ENCODE measurements around the gene STRN. TPM values are rescaled to one million over a fixed set of nuclear protein-coding genes. Genes with fewer than 3 reads are reported as not detected.

Gene STRN
- total RNA-seq, 1 experiment from 2014 or later, result 37.6 TPM

DNA sequence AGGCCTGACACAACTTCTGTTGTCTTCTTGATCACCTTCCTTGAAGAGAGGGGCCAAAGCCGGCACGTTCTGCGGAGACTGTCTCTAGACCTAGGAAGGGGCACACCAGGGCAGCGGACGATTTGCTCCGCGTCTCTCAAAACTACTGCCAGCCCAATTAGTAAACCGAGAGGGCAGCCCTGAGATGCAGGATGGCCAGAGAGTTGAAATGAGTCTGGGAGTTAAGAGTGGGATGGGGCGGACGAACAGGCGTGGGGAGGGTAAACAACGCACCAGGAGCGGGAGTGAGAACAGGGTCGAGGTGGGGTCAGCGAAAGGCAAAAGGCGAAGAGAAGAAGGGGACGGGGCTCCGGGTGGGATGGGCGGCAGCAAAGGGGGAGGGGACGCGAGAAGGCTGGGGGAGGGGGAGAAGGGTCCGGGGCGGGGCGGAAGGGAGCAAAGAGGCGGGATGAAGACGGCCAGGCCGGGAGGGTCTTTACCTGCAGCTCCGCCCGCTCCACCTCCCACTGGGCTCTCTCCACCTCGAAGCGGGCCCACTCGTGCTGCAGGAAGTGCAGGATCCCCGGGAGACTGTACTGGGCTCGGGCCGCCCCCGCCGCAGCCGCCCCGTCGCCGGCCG, 476 bp downstream of the STRN start:
- H2AFZ ChIP-seq, result peak overlapping the region; percentile 87
- TF ChIP-seq, protein P1, sequence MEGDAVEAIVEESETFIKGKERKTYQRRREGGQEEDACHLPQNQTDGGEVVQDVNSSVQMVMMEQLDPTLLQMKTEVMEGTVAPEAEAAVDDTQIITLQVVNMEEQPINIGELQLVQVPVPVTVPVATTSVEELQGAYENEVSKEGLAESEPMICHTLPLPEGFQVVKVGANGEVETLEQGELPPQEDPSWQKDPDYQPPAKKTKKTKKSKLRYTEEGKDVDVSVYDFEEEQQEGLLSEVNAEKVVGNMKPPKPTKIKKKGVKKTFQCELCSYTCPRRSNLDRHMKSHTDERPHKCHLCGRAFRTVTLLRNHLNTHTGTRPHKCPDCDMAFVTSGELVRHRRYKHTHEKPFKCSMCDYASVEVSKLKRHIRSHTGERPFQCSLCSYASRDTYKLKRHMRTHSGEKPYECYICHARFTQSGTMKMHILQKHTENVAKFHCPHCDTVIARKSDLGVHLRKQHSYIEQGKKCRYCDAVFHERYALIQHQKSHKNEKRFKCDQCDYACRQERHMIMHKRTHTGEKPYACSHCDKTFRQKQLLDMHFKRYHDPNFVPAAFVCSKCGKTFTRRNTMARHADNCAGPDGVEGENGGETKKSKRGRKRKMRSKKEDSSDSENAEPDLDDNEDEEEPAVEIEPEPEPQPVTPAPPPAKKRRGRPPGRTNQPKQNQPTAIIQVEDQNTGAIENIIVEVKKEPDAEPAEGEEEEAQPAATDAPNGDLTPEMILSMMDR (conservative IDR thresholded peaks at IDR 0.05), result no peak
- no peak for TF ChIP-seq EZH2 (IDR thresholded peaks at IDR 0.05; ENCODE audit: low read depth)
- CTCF ChIA-PET, result no interaction called here
- H3K4me3 ChIP-seq, result peak overlapping the region; percentile 83
- H3K27ac ChIP-seq, result peak overlapping the region; percentile 4; the same call in 1 of the 2 replicates
- intact Hi-C loops (cut with micrococcal nuclease; ENCODE audit: unreplicated experiment), result loop anchor here (5.0 kb wide), 1 partner anchor 74 kb away; no protein-coding TSS in a partner anchor
- no peaks in the 10 kb centered on the region for H3K27me3 ChIP-seq (ENCODE audit: insufficient read depth, low read depth)
- no peaks in the 10 kb centered on the region for H3K36me3 ChIP-seq (ENCODE audit: low read depth)
- peaks cover 11% of the 10 kb centered on the region for H3F3A ChIP-seq (ENCODE audit: insufficient read depth, low read depth)
- no peaks in the 10 kb centered on the region for H4K20me1 ChIP-seq (ENCODE audit: insufficient read depth)
- no TSS peak for BruUV-seq (replicated peaks)
- POLR2A ChIA-PET (ENCODE audit: unreplicated experiment), result no interaction called here
- no peak for DNase-seq
- H3K4me1 ChIP-seq (replicated peaks; ENCODE audit: insufficient read depth), result peaks cover 43% of the 10 kb centered on the region
- H3K9me2 ChIP-seq (ENCODE audit: insufficient read depth), result no peaks in the 10 kb centered on the region
- no peaks in the 10 kb centered on the region for H3K9me3 ChIP-seq (ENCODE audit: insufficient read depth, low read depth)
- peak overlapping the region; percentile 94 for H3K4me2 ChIP-seq
- H3K79me2 ChIP-seq (ENCODE audit: low read depth), result peaks cover 46% of the 10 kb centered on the region

GRCh38 chr2:36965206-36965605, 1.1 kb downstream of the STRN start:
- peaks cover 46% of the 10 kb centered on the region for H3K4me1 ChIP-seq (replicated peaks; ENCODE audit: insufficient read depth)
- 0 out of 2 replicates have a peak overlapping the region, but pooled peaks have one; percentile 4 for H3K27ac ChIP-seq
- ChIA-PET POLR2A (ENCODE audit: unreplicated experiment) (no interaction called here), CTCF (no interaction called here)
- TF ChIP-seq, protein P1 (conservative IDR thresholded peaks at IDR 0.05), result no peak
- no peak for TF ChIP-seq EZH2 (IDR thresholded peaks at IDR 0.05; ENCODE audit: low read depth)
- H4K20me1 ChIP-seq (ENCODE audit: insufficient read depth), result no peaks in the 10 kb centered on the region
- H3K36me3 ChIP-seq (ENCODE audit: low read depth), result no peaks in the 10 kb centered on the region
- no peaks in the 10 kb centered on the region for H3K27me3 ChIP-seq (ENCODE audit: insufficient read depth, low read depth)
- BruUV-seq (replicated peaks), result no TSS peak
- H3K9me2 ChIP-seq (ENCODE audit: insufficient read depth), result no peaks in the 10 kb centered on the region
- peak overlapping the region; percentile 83 for H3K4me3 ChIP-seq
- H3K9me3 ChIP-seq (ENCODE audit: insufficient read depth, low read depth), result no peaks in the 10 kb centered on the region
- peak overlapping the region; percentile 87 for H2AFZ ChIP-seq
- peak overlapping the region; percentile 94 for H3K4me2 ChIP-seq
- peaks cover 11% of the 10 kb centered on the region for H3F3A ChIP-seq (ENCODE audit: insufficient read depth, low read depth)
- H3K79me2 ChIP-seq (ENCODE audit: low read depth), result peaks cover 52% of the 10 kb centered on the region
- intact Hi-C loops (cut with micrococcal nuclease; ENCODE audit: unreplicated experiment), result loop anchor here (5.0 kb wide), 1 partner anchor 73 kb away; no protein-coding TSS in a partner anchor
- DNase-seq, result no peak

DNA sequence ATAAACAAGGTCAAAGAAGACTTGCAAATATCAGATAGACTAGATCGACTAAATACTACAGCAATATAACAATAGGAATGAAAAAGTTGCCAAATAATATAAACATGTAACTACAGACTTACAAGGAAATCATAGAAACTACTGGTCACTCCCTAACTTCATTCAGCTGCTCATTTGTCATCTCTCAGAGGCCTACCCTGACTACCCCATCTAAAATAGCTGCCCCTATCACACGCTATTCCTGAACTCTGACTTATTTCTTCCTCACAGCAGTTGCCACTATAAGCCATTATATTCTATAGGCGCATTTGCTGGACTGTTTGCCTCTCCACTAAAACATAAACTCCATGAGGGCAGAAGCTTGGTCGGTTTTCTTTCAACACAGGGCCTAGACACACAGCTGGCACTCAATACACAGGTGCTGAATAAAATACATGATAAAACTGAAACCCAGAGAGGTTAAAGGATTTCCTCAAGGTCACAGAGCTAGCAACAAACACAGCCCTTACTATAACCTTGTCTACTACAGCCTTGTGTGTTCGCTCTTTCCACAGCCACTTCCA, 1.8 kb downstream of the STRN start:
- POLR2A ChIA-PET (ENCODE audit: unreplicated experiment), result no interaction called here
- Histone ChIP-seq H3K27me3 (ENCODE audit: insufficient read depth, low read depth) (no peaks in the 10 kb centered on the region), H3K4me1 (replicated peaks; ENCODE audit: insufficient read depth) (peaks cover 51% of the 10 kb centered on the region), H3F3A (ENCODE audit: insufficient read depth, low read depth) (peaks cover 11% of the 10 kb centered on the region), H3K9me2 (ENCODE audit: insufficient read depth) (no peaks in the 10 kb centered on the region), H2AFZ (no peak overlapping the region), H3K79me2 (ENCODE audit: low read depth) (peaks cover 58% of the 10 kb centered on the region), H4K20me1 (ENCODE audit: insufficient read depth) (no peaks in the 10 kb centered on the region), H3K9me3 (ENCODE audit: insufficient read depth, low read depth) (no peaks in the 10 kb centered on the region), H3K4me2 (peak overlapping the region; percentile 94), H3K27ac (0 out of 2 replicates have a peak overlapping the region, but pooled peaks have one; percentile 4), H3K36me3 (ENCODE audit: low read depth) (no peaks in the 10 kb centered on the region), H3K4me3 (peak overlapping the region; percentile 83; the same call in 1 of the 2 replicates)
- DNase-seq, result no peak
- CTCF ChIA-PET, result no interaction called here
- intact Hi-C loops (cut with micrococcal nuclease; ENCODE audit: unreplicated experiment), result loop anchor here (5.0 kb wide), 1 partner anchor 72 kb away; no protein-coding TSS in a partner anchor
- TF ChIP-seq, protein P1 (conservative IDR thresholded peaks at IDR 0.05), result no peak
- no peak for TF ChIP-seq EZH2 (IDR thresholded peaks at IDR 0.05; ENCODE audit: low read depth)
- BruUV-seq (replicated peaks), result no TSS peak
